GF-D8 (cell line): ENCODE results near the gene MPPED1.

Source experiments
- DNase-seq: peaks from one replicate; lab custom pipeline; 2025; lab: John Stamatoyannopoulos, UW

MPPED1 gene

GRCh38 chr22:43393132-43393843, 18.5 kb upstream of the MPPED1 start:
- DNase-seq = no peak

- DNase-seq = no peak
Measured at GRCh38 chr22:43393844-43394474, 17.9 kb upstream of the MPPED1 start.

- no peak for DNase-seq
Measured at GRCh38 chr22:43395086-43395695, 16.6 kb upstream of the MPPED1 start.

- DNase-seq = no peak
Measured at GRCh38 chr22:43396321-43396933, 15.4 kb upstream of the MPPED1 start.

- DNase-seq = no peak
Measured at GRCh38 chr22:43396934-43397457, 14.8 kb upstream of the MPPED1 start.

- no peak for DNase-seq
Measured at GRCh38 chr22:43397766-43398165, 14.0 kb upstream of the MPPED1 start.

GRCh38 chr22:43398246-43398645, 13.6 kb upstream of the MPPED1 start:
- no peak for DNase-seq

GRCh38 chr22:43398910-43399309, 12.9 kb upstream of the MPPED1 start:
- no peak for DNase-seq

GRCh38 chr22:43399338-43399979, 12.4 kb upstream of the MPPED1 start:
- no peak for DNase-seq

- DNase-seq = no peak
Measured at GRCh38 chr22:43399980-43400358, 11.8 kb upstream of the MPPED1 start.

- no peak for DNase-seq
Measured at GRCh38 chr22:43400449-43400848, 11.4 kb upstream of the MPPED1 start.

GRCh38 chr22:43401233-43401632, 10.6 kb upstream of the MPPED1 start:
- DNase-seq = no peak

GRCh38 chr22:43401661-43402060, 10.2 kb upstream of the MPPED1 start:
- no peak for DNase-seq

- no peak for DNase-seq
Measured at GRCh38 chr22:43402128-43402527, 9.7 kb upstream of the MPPED1 start.

GRCh38 chr22:43404673-43405385, 7.0 kb upstream of the MPPED1 start:
- DNase-seq = no peak

GRCh38 chr22:43406186-43406790, 5.5 kb upstream of the MPPED1 start:
- DNase-seq = no peak

GRCh38 chr22:43407591-43407990, 4.2 kb upstream of the MPPED1 start:
- DNase-seq = no peak

- no peak for DNase-seq
Measured at GRCh38 chr22:43408009-43408408, 3.8 kb upstream of the MPPED1 start.

GRCh38 chr22:43409046-43409445, 2.8 kb upstream of the MPPED1 start:
- no peak for DNase-seq

GRCh38 chr22:43409800-43410199, 2.0 kb upstream of the MPPED1 start:
- DNase-seq = no peak
